K562 (cell line): Measurements from ENCODE around the gene MOK.

Experiments used
- ATF4 ChIP-seq: fragments of 450-650 bp; formaldehyde crosslinking; IDR thresholded peaks from 2 replicates; pipeline ENCODE4 v1.4.0; 2022; ENCODE audit warnings: mild to moderate bottlenecking, moderate library complexity
- GABPA ChIP-seq: fragments of 200-800 bp; sonication (Bioruptor generic); conservative IDR thresholded peaks from 2 replicates; pipeline ENCODE4 v1.6.1; 2016; ENCODE audit warnings: low read depth, missing genetic modification characterization, missing compliant biosample characterization
- MEIS2 ChIP-seq: fragments of 450-650 bp; IDR thresholded peaks from 2 replicates; pipeline ENCODE4 v1.6.1; 2014; ENCODE audit warnings: mild to moderate bottlenecking; ENCODE audit not compliant: partially characterized antibody
- POLR2A ChIP-seq: fragments of 450-650 bp; conservative IDR thresholded peaks from 2 replicates; pipeline ENCODE4 v1.6.1; 2016
- ZFP36 ChIP-seq: fragments of 150-350 bp; IDR thresholded peaks from 2 replicates; pipeline ENCODE4 v1.6.1; 2018; ENCODE audit warnings: low read length, low read depth; ENCODE audit not compliant: partially characterized antibody

- TF ChIP-seq GABPA (no peak), MEIS2 (no peak), ATF4 (no peak), POLR2A (no peak), ZFP36 (no peak)
These were observed 120.5 kb downstream of the MOK start for GRCh38 chr14:102184316-102185035.
